K562 (cell line): Measurements from ENCODE around the gene ZNF785. TPM values are rescaled to one million over a fixed set of nuclear protein-coding genes. Genes with fewer than 3 reads are reported as not detected.

Experiments
- BCLAF1 ChIP-seq, 2 experiments: fragments of 450-650 bp in 1 of 2; IDR thresholded peaks; 2 replicates each; pipeline ENCODE4 v1.6.1; 2011 to 2017; ENCODE audit warnings: low read depth in 2 of 2, antibody characterized with exemption in 1 of 2, borderline replicate concordance in 1 of 2, low read length in 1 of 2, mild to moderate bottlenecking in 1 of 2, mixed read lengths in 1 of 2; ENCODE audit not compliant: control insufficient read depth in 1 of 2
- BDP1 ChIP-seq: IDR thresholded peaks from 3 replicates; pipeline ENCODE4 v1.6.1; 2011; ENCODE audit not compliant: insufficient read length, insufficient read depth
- ESRRB ChIP-seq: fragments of 250-450 bp; sonication (Bioruptor Pico); IDR thresholded peaks from 2 replicates; pipeline ENCODE4 v1.5.0; 2020; ENCODE audit warnings: mild to moderate bottlenecking, moderate library complexity, borderline replicate concordance
- EWSR1 ChIP-seq: fragments of 450-650 bp; IDR thresholded peaks from 2 replicates; pipeline ENCODE4 v1.6.1; 2018; ENCODE audit warnings: borderline replicate concordance, mild to moderate bottlenecking, low read depth, moderate library complexity; ENCODE audit not compliant: partially characterized antibody
- FOXJ3 ChIP-seq: sonication (generic); formaldehyde crosslinking; IDR thresholded peaks from 2 replicates; pipeline ENCODE4 v1.4.0; 2020; ENCODE audit warnings: mild to moderate bottlenecking, missing genetic modification reagents
- GTF3C2 ChIP-seq: IDR thresholded peaks from 3 replicates; pipeline ENCODE4 v1.6.1; 2011; ENCODE audit warnings: borderline replicate concordance, mild to moderate bottlenecking, moderate library complexity; ENCODE audit not compliant: insufficient read length; ENCODE audit errors: extremely low read depth
- HDAC3 ChIP-seq: fragments of 450-650 bp; IDR thresholded peaks from 2 replicates; pipeline ENCODE4 v1.6.1; 2018; ENCODE audit warnings: borderline replicate concordance, mild to moderate bottlenecking, moderate library complexity; ENCODE audit not compliant: partially characterized antibody
- HDGF ChIP-seq: fragments of 450-650 bp; IDR thresholded peaks from 2 replicates; pipeline ENCODE4 v1.6.1; 2016
- MLX ChIP-seq, 2 experiments: fragments of 450-650 bp in 1 of 2; sonication (generic) in 1 of 2; formaldehyde crosslinking; conservative IDR thresholded peaks; 2 replicates each; pipeline versions ENCODE4 v1.4.0 to v1.8.1; 2020 to 2022; ENCODE audit warnings: mild to moderate bottlenecking in 1 of 2, missing genetic modification reagents in 1 of 2
- NELFE ChIP-seq: IDR thresholded peaks from 2 replicates; pipeline ENCODE4 v1.6.1; 2011; ENCODE audit warnings: mild to moderate bottlenecking; ENCODE audit not compliant: insufficient read depth, insufficient read length
- OTX1 ChIP-seq: fragments of 450-650 bp; formaldehyde crosslinking; IDR thresholded peaks from 2 replicates; pipeline ENCODE4 v1.4.0; 2022; ENCODE audit warnings: mild to moderate bottlenecking
- SIX5 ChIP-seq, 2 experiments: IDR thresholded peaks; 2 replicates each; pipeline ENCODE4 v1.6.1; 2011; ENCODE audit warnings: low read length in 2 of 2, borderline replicate concordance in 1 of 2, low read depth in 1 of 2, mild to moderate bottlenecking in 1 of 2, moderate library complexity in 1 of 2; ENCODE audit not compliant: insufficient read depth in 1 of 2
- THRA ChIP-seq: fragments of 450-650 bp; IDR thresholded peaks from 2 replicates; pipeline ENCODE4 v1.6.1; 2017; ENCODE audit warnings: mild to moderate bottlenecking, moderate library complexity
- ZC3H4 ChIP-seq: sonication (generic); formaldehyde crosslinking; IDR thresholded peaks from 2 replicates; pipeline ENCODE4 v1.9.0; 2021; ENCODE audit warnings: missing genetic modification reagents, borderline replicate concordance
- ZNF280B ChIP-seq: fragments of 250-450 bp; sonication (Bioruptor Pico); IDR thresholded peaks from 2 replicates; pipeline ENCODE4 v1.5.1; 2021; ENCODE audit warnings: mild to moderate bottlenecking
- ZNF384 ChIP-seq: IDR thresholded peaks from 2 replicates; pipeline ENCODE4 v1.6.1; 2012; ENCODE audit warnings: low read depth, low read length, improper control_type of control experiment
- ZNF408 ChIP-seq: fragments of 250-450 bp; sonication (Bioruptor Pico); IDR thresholded peaks from 2 replicates; pipeline ENCODE4 v1.4.0; 2020; ENCODE audit warnings: low read depth, mild to moderate bottlenecking, moderate library complexity
- polyA plus RNA-seq, 8 experiments: library from polyadenylated mRNA; depleted of rRNA in 4 of 8; stranded (reverse) in 5 of 8; unstranded in 3 of 8; fragments of >200 nt; fragmentation: Nextera tagmentation in 2 of 8; fragmentation: Illumina TruSeq in 1 of 8; extraction: Ambion mirVana in 2 of 8; extraction: Trizol in 1 of 8; gene quantifications; 2 replicates each; pipeline versions ENCODE4 v1.2.1 to v1.2.3, GENCODE V29; 2011 to 2014; ENCODE audit warnings: inconsistent platforms in 1 of 8, missing spikeins in 1 of 8
- total RNA-seq, 7 experiments: library from RNA; depleted of rRNA in 6 of 7; stranded (reverse); fragments of >200 nt in 6 of 7; fragmentation: Illumina TruSeq in 2 of 7; extraction: Trizol in 2 of 7; gene quantifications; 2 replicates each; pipeline versions ENCODE4 v1.2.1 to v1.2.3, GENCODE V29; 2011 to 2021; ENCODE audit warnings: low replicate concordance in 1 of 7

ZNF785 gene
- total and polyA plus RNA-seq, 9 of the 15 experiments (the other 6 are each of a cell fraction or from before 2014, with no cell fraction given), result 0.64 to 11.0 (median 6.4) TPM

GRCh38 chr16:30558789-30559377 is 26.6 kb downstream of the ZNF785 start (continued):
- no peak for TF ChIP-seq MLX (CRISPR knock-in tag; conservative IDR thresholded peaks at IDR 0.05)
- TF ChIP-seq BCLAF1 (IDR thresholded peaks at IDR 0.05; ENCODE audit: borderline replicate concordance in 1 of 2, control insufficient read depth in 1 of 2, low read depth in 2 of 2, low read length in 1 of 2), result no peak
- TF ChIP-seq ZNF280B, result no peak
- TF ChIP-seq FOXJ3 (CRISPR knock-in tag), result no peak
- no peak for TF ChIP-seq HDAC3
- no peak for TF ChIP-seq THRA
- TF ChIP-seq NELFE, result no peak
- peak; percentile 87 for TF ChIP-seq GTF3C2
- no peak for TF ChIP-seq ZC3H4 (CRISPR knock-in tag)
- TF ChIP-seq BDP1, result no peak
- TF ChIP-seq EWSR1, result no peak
- TF ChIP-seq ZNF384, result peak; percentile 80
- no peak for TF ChIP-seq ZNF408 (CRISPR knock-in tag)
- TF ChIP-seq OTX1 (CRISPR knock-in tag), result peak; percentile 74; the same call in 1 of the 2 replicates
- no peak for TF ChIP-seq SIX5 (IDR thresholded peaks at IDR 0.05; ENCODE audit: borderline replicate concordance in 1 of 2, insufficient read depth in 1 of 2, low read depth in 1 of 2, low read length in 2 of 2)
- no peak for TF ChIP-seq HDGF
- no peak for TF ChIP-seq ESRRB (CRISPR knock-in tag)
